Suprapubic skin (tissue), 3 donors: ENCODE results near the gene MYPOP.

Experiments used
- POLR2A ChIP-seq, 2 donors: fragments of 450-650 bp; IDR thresholded peaks; one replicate each; pipeline ENCODE4 v1.6.1; 2017; ENCODE audit warnings: antibody characterized with exemption in 2 of 2, mild to moderate bottlenecking in 2 of 2, moderate library complexity in 2 of 2
- TF ChIP-seq, protein P1 (sequence below), 2 donors: fragments of 200-600 bp in 1 of 2; fragments of 450-650 bp in 1 of 2; sonication (generic) in 1 of 2; IDR thresholded peaks; one replicate each; pipeline ENCODE4 v1.5.1; 2016 to 2019; ENCODE audit warnings: antibody characterized with exemption in 2 of 2, mild to moderate bottlenecking in 1 of 2, moderate library complexity in 1 of 2

GRCh38 chr19:45864629-45865082, 37.8 kb downstream of the MYPOP start:
- TF ChIP-seq, protein P1, sequence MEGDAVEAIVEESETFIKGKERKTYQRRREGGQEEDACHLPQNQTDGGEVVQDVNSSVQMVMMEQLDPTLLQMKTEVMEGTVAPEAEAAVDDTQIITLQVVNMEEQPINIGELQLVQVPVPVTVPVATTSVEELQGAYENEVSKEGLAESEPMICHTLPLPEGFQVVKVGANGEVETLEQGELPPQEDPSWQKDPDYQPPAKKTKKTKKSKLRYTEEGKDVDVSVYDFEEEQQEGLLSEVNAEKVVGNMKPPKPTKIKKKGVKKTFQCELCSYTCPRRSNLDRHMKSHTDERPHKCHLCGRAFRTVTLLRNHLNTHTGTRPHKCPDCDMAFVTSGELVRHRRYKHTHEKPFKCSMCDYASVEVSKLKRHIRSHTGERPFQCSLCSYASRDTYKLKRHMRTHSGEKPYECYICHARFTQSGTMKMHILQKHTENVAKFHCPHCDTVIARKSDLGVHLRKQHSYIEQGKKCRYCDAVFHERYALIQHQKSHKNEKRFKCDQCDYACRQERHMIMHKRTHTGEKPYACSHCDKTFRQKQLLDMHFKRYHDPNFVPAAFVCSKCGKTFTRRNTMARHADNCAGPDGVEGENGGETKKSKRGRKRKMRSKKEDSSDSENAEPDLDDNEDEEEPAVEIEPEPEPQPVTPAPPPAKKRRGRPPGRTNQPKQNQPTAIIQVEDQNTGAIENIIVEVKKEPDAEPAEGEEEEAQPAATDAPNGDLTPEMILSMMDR (IDR thresholded peaks at IDR 0.05) = no peak
- TF ChIP-seq POLR2A (IDR thresholded peaks at IDR 0.05) = no peak
